OCI-LY1 (cell line): ENCODE data around the gene PRRX1.

Experiments used
- EZH2 ChIP-seq: fragments of 200-600 bp; sonication (generic), shearing (Covaris generic); IDR thresholded peaks from 2 replicates; pipeline ENCODE4 v1.8.0; 2017; ENCODE audit warnings: borderline replicate concordance, mixed run types, mild to moderate bottlenecking, antibody characterized with exemption, low read length, moderate library complexity, mixed read lengths
- TF ChIP-seq, protein P1 (sequence below): fragments of 200-600 bp; sonication (generic), shearing (Covaris generic); IDR thresholded peaks from 2 replicates; pipeline ENCODE4 v1.5.1; 2017; ENCODE audit warnings: mild to moderate bottlenecking, antibody characterized with exemption, low read length, moderate library complexity, mixed read lengths

DNA sequence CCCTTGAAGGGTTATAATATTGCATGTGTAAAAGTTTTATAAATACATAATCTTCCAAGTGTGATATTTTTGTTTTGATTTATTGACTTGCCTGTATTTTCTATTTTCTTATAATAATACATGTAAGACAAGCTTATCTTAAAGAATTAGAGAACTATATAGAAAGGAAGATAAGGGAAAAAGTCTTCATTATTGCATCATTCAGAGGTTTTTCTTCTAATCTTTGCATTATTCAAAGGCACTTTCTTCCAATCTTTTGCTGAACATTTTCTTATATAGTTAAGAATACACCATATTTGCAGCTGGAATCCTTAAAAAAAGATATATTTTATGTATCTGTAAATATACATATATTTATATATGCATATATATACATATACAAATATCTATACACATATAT, 33.4 kb downstream of the PRRX1 start:
- TF ChIP-seq, protein P1, sequence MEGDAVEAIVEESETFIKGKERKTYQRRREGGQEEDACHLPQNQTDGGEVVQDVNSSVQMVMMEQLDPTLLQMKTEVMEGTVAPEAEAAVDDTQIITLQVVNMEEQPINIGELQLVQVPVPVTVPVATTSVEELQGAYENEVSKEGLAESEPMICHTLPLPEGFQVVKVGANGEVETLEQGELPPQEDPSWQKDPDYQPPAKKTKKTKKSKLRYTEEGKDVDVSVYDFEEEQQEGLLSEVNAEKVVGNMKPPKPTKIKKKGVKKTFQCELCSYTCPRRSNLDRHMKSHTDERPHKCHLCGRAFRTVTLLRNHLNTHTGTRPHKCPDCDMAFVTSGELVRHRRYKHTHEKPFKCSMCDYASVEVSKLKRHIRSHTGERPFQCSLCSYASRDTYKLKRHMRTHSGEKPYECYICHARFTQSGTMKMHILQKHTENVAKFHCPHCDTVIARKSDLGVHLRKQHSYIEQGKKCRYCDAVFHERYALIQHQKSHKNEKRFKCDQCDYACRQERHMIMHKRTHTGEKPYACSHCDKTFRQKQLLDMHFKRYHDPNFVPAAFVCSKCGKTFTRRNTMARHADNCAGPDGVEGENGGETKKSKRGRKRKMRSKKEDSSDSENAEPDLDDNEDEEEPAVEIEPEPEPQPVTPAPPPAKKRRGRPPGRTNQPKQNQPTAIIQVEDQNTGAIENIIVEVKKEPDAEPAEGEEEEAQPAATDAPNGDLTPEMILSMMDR: no peak
- no peak for TF ChIP-seq EZH2
